CD1c-positive myeloid dendritic cell (primary cell): Measurements from ENCODE around the gene IFNA5.

Experiments used
- DNase-seq: peaks from one replicate; pipeline ENCODE4 v3.0.0-alpha.2; 2016; ENCODE audit errors: extremely low spot score

IFNA5 gene

GRCh38 chr9:21294364-21294774, 10.7 kb downstream of the IFNA5 start:
- DNase-seq: no peak

- no peak for DNase-seq
Measured at GRCh38 chr9:21289848-21290247, 15.3 kb downstream of the IFNA5 start.

- no peak for DNase-seq
Measured at GRCh38 chr9:21287280-21287679, 17.8 kb downstream of the IFNA5 start.

- DNase-seq: peak; percentile 75
Measured at GRCh38 chr9:21286659-21287058, 18.5 kb downstream of the IFNA5 start.

- no peak for DNase-seq
Measured at GRCh38 chr9:21286099-21286498, 19.0 kb downstream of the IFNA5 start.

- peak; percentile 32 for DNase-seq
Measured at GRCh38 chr9:21281275-21281674, 23.8 kb downstream of the IFNA5 start.

- no peak for DNase-seq
Measured at GRCh38 chr9:21268347-21268657, 36.8 kb downstream of the IFNA5 start.

GRCh38 chr9:21267485-21268346, 37.4 kb downstream of the IFNA5 start:
- no peak for DNase-seq

- no peak for DNase-seq
Measured at GRCh38 chr9:21266733-21267484, 38.2 kb downstream of the IFNA5 start.

- no peak for DNase-seq
Measured at GRCh38 chr9:21265421-21266189, 39.5 kb downstream of the IFNA5 start.

- DNase-seq: no peak
Measured at GRCh38 chr9:21255538-21256212, 49.4 kb downstream of the IFNA5 start.
